Fibroblast of lung (primary cell): ENCODE data around the gene ZNF516. TPM values are rescaled to one million over a fixed set of nuclear protein-coding genes. Genes with fewer than 3 reads are reported as not detected.

Source experiments
- DNase-seq, 2 donors: peaks; one replicate each; pipeline versions ENCODE4 v3.0.0 to v3.0.0-alpha.2; 2010; ENCODE audit warnings: low read depth in 2 of 2
- H2AFZ ChIP-seq: 2 replicates; pipeline ENCODE4 v1.5.1; 2012; ENCODE audit warnings: low read length, control low read depth, inconsistent platforms
- H3K27ac ChIP-seq: 2 replicates; pipeline ENCODE4 v1.5.1; 2011; ENCODE audit warnings: low read length, control low read depth; ENCODE audit not compliant: insufficient read depth
- H3K27me3 ChIP-seq: 2 replicates; pipeline ENCODE4 v1.5.1; 2011; ENCODE audit warnings: mild to moderate bottlenecking, low read length; ENCODE audit not compliant: control insufficient read depth, insufficient read depth
- H3K36me3 ChIP-seq: 2 replicates; pipeline ENCODE4 v1.5.1; 2011; ENCODE audit warnings: low read length; ENCODE audit not compliant: control insufficient read depth, insufficient read depth
- H3K4me1 ChIP-seq: 2 replicates; pipeline ENCODE4 v1.5.1; 2011; ENCODE audit warnings: low read length; ENCODE audit not compliant: control insufficient read depth, insufficient read depth; ENCODE audit errors: extremely low read depth
- H3K4me2 ChIP-seq: 2 replicates; pipeline ENCODE4 v1.5.1; 2011; ENCODE audit warnings: low read length, control low read depth; ENCODE audit not compliant: insufficient read depth; ENCODE audit errors: extremely low read depth
- H3K4me3 ChIP-seq, 4 experiments: fragments of 200-600 bp in 1 of 4; sonication (generic) in 1 of 4; replicated peaks in 1 of 4; 2 replicates each; pipeline ENCODE4 v1.5.1; 2011 to 2016; ENCODE audit warnings: low read length in 4 of 4, low read depth in 3 of 4, mild to moderate bottlenecking in 3 of 4, control low read depth in 2 of 4, inconsistent platforms in 1 of 4, mixed read lengths in 1 of 4; ENCODE audit not compliant: insufficient read depth in 1 of 4; ENCODE audit errors: control extremely low read depth in 1 of 4
- H3K79me2 ChIP-seq: 2 replicates; pipeline ENCODE4 v1.5.1; 2012; ENCODE audit warnings: mild to moderate bottlenecking, low read length, inconsistent platforms; ENCODE audit not compliant: control insufficient read depth, insufficient read depth
- H3K9ac ChIP-seq: 2 replicates; pipeline ENCODE4 v1.5.1; 2011; ENCODE audit warnings: mild to moderate bottlenecking, low read length, control low read depth; ENCODE audit not compliant: insufficient read depth
- H3K9me3 ChIP-seq: 2 replicates; pipeline ENCODE4 v1.5.1; 2012; ENCODE audit warnings: low read depth, low read length; ENCODE audit not compliant: control insufficient read depth, insufficient read depth
- H4K20me1 ChIP-seq: 2 replicates; pipeline ENCODE4 v1.5.1; 2011; ENCODE audit warnings: low read length; ENCODE audit not compliant: control insufficient read depth, insufficient read depth; ENCODE audit errors: extremely low read depth
- EZH2 ChIP-seq: IDR thresholded peaks from 2 replicates; pipeline ENCODE4 v1.5.1; 2012; ENCODE audit warnings: low read length, control low read depth, mild to moderate bottlenecking; ENCODE audit errors: missing control alignments
- polyA minus RNA-seq: library from RNA; depleted of rRNA, polyadenylated mRNA; stranded (reverse); fragments of >200 nt; gene quantifications from 2 replicates; pipeline ENCODE4 v1.2.3, GENCODE V29; 2011; ENCODE audit warnings: low replicate concordance
- polyA plus RNA-seq, 2 donors: library from polyadenylated mRNA; depleted of rRNA in 1 of 2; stranded (reverse) in 1 of 2; unstranded in 1 of 2; fragments of >200 nt; gene quantifications; 2 replicates each; pipeline ENCODE4 v1.2.1, GENCODE V29; 2011 to 2012; ENCODE audit warnings: missing spikeins in 1 of 2
- total RNA-seq: library from RNA; depleted of rRNA; stranded (reverse); fragments of >200 nt; gene quantifications from 2 replicates; pipeline ENCODE4 v1.2.1, GENCODE V29; 2014
- TF ChIP-seq, protein P1 (sequence below), 2 donors: IDR thresholded peaks in 1 of 2; conservative IDR thresholded peaks in 1 of 2; 1 replicate in 1 of 2; 2 replicates in 1 of 2; pipeline ENCODE4 v1.5.1; 2011 to 2012; ENCODE audit warnings: low read length in 2 of 2, control low read depth in 1 of 2, inconsistent platforms in 1 of 2, low read depth in 1 of 2, mild to moderate bottlenecking in 1 of 2

Gene ZNF516, protein sequence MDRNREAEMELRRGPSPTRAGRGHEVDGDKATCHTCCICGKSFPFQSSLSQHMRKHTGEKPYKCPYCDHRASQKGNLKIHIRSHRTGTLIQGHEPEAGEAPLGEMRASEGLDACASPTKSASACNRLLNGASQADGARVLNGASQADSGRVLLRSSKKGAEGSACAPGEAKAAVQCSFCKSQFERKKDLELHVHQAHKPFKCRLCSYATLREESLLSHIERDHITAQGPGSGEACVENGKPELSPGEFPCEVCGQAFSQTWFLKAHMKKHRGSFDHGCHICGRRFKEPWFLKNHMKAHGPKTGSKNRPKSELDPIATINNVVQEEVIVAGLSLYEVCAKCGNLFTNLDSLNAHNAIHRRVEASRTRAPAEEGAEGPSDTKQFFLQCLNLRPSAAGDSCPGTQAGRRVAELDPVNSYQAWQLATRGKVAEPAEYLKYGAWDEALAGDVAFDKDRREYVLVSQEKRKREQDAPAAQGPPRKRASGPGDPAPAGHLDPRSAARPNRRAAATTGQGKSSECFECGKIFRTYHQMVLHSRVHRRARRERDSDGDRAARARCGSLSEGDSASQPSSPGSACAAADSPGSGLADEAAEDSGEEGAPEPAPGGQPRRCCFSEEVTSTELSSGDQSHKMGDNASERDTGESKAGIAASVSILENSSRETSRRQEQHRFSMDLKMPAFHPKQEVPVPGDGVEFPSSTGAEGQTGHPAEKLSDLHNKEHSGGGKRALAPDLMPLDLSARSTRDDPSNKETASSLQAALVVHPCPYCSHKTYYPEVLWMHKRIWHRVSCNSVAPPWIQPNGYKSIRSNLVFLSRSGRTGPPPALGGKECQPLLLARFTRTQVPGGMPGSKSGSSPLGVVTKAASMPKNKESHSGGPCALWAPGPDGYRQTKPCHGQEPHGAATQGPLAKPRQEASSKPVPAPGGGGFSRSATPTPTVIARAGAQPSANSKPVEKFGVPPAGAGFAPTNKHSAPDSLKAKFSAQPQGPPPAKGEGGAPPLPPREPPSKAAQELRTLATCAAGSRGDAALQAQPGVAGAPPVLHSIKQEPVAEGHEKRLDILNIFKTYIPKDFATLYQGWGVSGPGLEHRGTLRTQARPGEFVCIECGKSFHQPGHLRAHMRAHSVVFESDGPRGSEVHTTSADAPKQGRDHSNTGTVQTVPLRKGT
- 28.0 and 32.7 TPM in 2 replicates for total RNA-seq
- polyA plus RNA-seq: 7.9 and 12.0 TPM in 2 replicates
- polyA plus RNA-seq (2012): 12.1 and 15.4 TPM in 2 replicates
- polyA minus RNA-seq: 12.6 and 13.6 TPM in 2 replicates

DNA sequence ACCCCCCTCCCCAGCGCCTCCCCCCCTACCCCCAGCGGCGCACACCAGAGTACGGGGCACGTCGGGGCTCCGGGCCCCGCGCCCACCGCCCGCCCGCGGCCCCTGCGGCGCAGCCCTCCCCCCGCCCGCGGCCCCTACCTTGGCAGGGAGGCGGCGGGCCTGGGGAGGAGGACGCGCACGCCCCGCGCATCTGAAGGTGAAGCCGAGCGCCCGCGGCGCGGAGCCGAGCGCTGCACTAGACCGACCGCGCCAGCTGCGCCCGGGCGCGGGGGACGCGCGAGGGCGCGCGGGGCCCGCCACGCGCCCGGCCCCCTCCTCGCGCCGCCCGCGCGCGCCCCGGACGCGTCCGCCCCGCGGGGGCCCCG, at the start of gene ZNF516:
TSS of gene ZNF516 (minus strand) at position 237 of the 365 bp plus-strand sequence. CDS start 52,188 bp downstream, outside the sequence.
- DNase-seq: peak in 1 of 2 donors; percentile 44
- Histone ChIP-seq H3K4me3 (peak within 1 kb of the TSS; percentile 74 to 97 (median 82)), H3K27me3 (no peaks in the 10 kb centered on the region), H3K9me3 (no peaks in the 10 kb centered on the region), H4K20me1 (no peaks in the 10 kb centered on the region), H3K36me3 (no peaks in the 10 kb centered on the region), H2AFZ (peak within 1 kb of the TSS; percentile 89), H3K79me2 (peaks cover 23% of the 10 kb centered on the region), H3K9ac (peak within 1 kb of the TSS; percentile 66), H3K4me1 (no peaks in the 10 kb centered on the region), H3K27ac (peak within 1 kb of the TSS; percentile 94), H3K4me2 (peak within 1 kb of the TSS; percentile 84)
- TF ChIP-seq, protein P1, sequence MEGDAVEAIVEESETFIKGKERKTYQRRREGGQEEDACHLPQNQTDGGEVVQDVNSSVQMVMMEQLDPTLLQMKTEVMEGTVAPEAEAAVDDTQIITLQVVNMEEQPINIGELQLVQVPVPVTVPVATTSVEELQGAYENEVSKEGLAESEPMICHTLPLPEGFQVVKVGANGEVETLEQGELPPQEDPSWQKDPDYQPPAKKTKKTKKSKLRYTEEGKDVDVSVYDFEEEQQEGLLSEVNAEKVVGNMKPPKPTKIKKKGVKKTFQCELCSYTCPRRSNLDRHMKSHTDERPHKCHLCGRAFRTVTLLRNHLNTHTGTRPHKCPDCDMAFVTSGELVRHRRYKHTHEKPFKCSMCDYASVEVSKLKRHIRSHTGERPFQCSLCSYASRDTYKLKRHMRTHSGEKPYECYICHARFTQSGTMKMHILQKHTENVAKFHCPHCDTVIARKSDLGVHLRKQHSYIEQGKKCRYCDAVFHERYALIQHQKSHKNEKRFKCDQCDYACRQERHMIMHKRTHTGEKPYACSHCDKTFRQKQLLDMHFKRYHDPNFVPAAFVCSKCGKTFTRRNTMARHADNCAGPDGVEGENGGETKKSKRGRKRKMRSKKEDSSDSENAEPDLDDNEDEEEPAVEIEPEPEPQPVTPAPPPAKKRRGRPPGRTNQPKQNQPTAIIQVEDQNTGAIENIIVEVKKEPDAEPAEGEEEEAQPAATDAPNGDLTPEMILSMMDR (conservative IDR thresholded peaks at IDR 0.05 in 1 of 2, IDR thresholded peaks at IDR 0.05 in 1 of 2; ENCODE audit: low read depth in 1 of 2, low read length in 2 of 2): no peak
- no peak for TF ChIP-seq EZH2

DNA sequence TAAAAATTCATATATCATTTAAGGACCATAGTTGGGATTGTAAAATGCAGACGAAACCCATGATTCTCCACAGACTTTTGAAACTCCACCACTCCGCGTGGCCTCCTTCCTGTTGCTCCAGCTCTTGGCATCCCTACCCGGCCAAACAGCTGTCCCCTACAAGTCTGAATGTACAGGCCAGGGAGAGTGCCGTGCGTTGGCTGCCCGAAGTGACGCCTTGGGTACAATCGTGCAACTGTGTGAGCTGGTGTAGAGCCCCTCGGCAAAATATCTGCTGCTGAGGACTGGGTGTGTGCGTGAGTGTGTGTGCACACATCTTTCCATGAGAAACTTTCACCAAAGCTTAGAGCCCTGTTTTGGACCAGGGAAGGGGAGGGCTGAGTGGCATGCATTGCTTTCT, 43.8 kb upstream of the ZNF516 start:
- Histone ChIP-seq H3K4me3 (no peak overlapping the region), H3K27ac (no peak overlapping the region), H3K27me3 (no peaks in the 10 kb centered on the region), H4K20me1 (no peaks in the 10 kb centered on the region), H3K36me3 (no peaks in the 10 kb centered on the region), H2AFZ (no peak overlapping the region), H3K4me1 (no peaks in the 10 kb centered on the region), H3K4me2 (no peak overlapping the region), H3K79me2 (no peaks in the 10 kb centered on the region), H3K9me3 (no peaks in the 10 kb centered on the region), H3K9ac (no peak overlapping the region)
- no peak for DNase-seq
- no peak for TF ChIP-seq EZH2
- TF ChIP-seq, protein P1 (conservative IDR thresholded peaks at IDR 0.05 in 1 of 2, IDR thresholded peaks at IDR 0.05 in 1 of 2; ENCODE audit: low read depth in 1 of 2, low read length in 2 of 2): no peak
